ENCODE results near the gene TNFAIP2. TPM values are rescaled to one million over a fixed set of nuclear protein-coding genes. Genes with fewer than 3 reads are reported as not detected.

Gene TNFAIP2
- total and polyA plus RNA-seq, 4 donors, result 8.9 to 32.0 (median 22.4) TPM

GRCh38 chr14:103158688-103159087 lies 35.4 kb downstream of the TNFAIP2 start:
- Histone ChIP-seq H3K4me1 (ENCODE audit: control insufficient read depth in 4 of 4, insufficient read depth in 4 of 4, low read length in 3 of 4) (peaks cover 4 to 24% (median 15%) of the 10 kb centered on the region in 4 donors), H3K27me3 (ENCODE audit: control insufficient read depth in 4 of 4, insufficient read depth in 4 of 4, low read length in 3 of 4) (no peaks in the 10 kb centered on the region), H3K36me3 (ENCODE audit: control insufficient read depth in 4 of 4, insufficient read depth in 3 of 4, low read depth in 1 of 4, low read length in 3 of 4) (no peaks in the 10 kb centered on the region), H3K9me3 (ENCODE audit: control insufficient read depth in 4 of 4, low read length in 3 of 4) (peaks cover 0 to 8% (median 0%) of the 10 kb centered on the region in 4 donors), H3K4me3 (ENCODE audit: low read depth in 1 of 3, low read length in 3 of 3) (no peak overlapping the region), H3K9ac (ENCODE audit: low read depth in 1 of 2, low read length in 2 of 2) (no peak overlapping the region), H3K27ac (ENCODE audit: low read depth in 1 of 2, low read length in 2 of 2) (no peak overlapping the region)
- no peak for DNase-seq (ENCODE audit: low spot score)
- 78% methylated on average over 1 of the region's 1 CpG for WGBS
- TF ChIP-seq ATF3 (IDR thresholded peaks at IDR 0.05) (no peak), NR2F2 (IDR thresholded peaks at IDR 0.05) (no peak), HNF4A (conservative IDR thresholded peaks at IDR 0.05) (no peak), CTCF (IDR thresholded peaks at IDR 0.05; ENCODE audit: low read depth, low read length, missing input control) (no peak), REST (IDR thresholded peaks at IDR 0.05) (no peak), ZBTB33 (IDR thresholded peaks at IDR 0.05) (no peak), EGR1 (IDR thresholded peaks at IDR 0.05; ENCODE audit: low read depth in 2 of 2) (no peak), FOXA1 (IDR thresholded peaks at IDR 0.05) (no peak), GABPA (IDR thresholded peaks at IDR 0.05 in 1 of 2, conservative IDR thresholded peaks at IDR 0.05 in 1 of 2) (no peak), FOXA2 (IDR thresholded peaks at IDR 0.05) (no peak), MAX (IDR thresholded peaks at IDR 0.05) (no peak), RXRA (IDR thresholded peaks at IDR 0.05) (no peak), RAD21 (IDR thresholded peaks at IDR 0.05) (no peak), YY1 (IDR thresholded peaks at IDR 0.05) (no peak), TAF1 (conservative IDR thresholded peaks at IDR 0.05) (no peak), JUND (IDR thresholded peaks at IDR 0.05) (no peak)

Data from liver (tissue), 9 donors.